HG02943 (cell line): ENCODE results near the gene DDX1.
"Not testable (repeated sequence)": the region's sequence is repeated elsewhere in the genome, so short reads cannot be mapped to it uniquely, and the experiment has no call there.

Source experiments
- ATAC-seq: cut with Tn5 transposase; IDR thresholded peaks from one replicate; pipeline ENCODE4 v1.9.1; 2021; ENCODE audit warnings: mild to moderate bottlenecking, low read depth, moderate library complexity; ENCODE audit not compliant: unreplicated experiment

The DDX1 gene

DNA sequence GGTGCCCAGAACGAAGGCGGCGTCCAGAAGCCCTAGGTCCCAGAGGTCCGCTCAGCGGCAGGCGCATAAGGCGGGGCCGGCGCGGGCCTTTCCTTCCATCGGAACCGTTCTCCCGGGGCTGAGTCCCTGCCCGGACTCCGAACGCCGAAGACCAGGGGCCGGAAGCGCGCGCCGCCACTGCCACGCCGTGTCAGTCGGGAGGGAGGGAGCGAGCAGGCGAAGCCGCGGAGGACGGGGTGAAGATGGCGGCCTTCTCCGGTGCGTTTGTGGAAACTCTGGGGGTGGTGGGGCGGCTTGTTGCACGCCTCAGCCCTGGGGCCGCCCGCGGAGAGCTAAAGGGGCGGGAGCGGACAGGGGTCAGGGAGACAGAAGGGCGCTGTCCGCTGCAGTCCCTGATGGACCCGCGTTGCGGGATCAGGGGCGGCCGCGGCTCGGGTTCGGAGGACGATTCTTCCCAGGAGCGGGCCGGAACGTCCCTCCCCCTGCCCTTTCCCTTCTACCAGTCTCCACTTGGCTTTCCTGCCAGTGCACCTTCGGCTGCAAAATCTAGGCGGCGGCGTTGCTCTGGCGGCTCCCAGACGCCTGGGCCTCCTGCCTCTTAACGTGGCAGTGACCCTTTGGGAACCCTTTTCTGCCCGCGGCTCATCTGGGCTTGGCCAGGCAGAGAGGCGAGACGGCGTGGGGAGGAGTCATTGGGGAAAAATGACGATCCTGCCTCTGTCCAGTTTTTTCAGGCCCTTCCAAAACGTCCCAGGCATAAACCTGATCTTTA, at the start of gene DDX1:
TSS of gene DDX1 (plus strand) at position 177 of the 772 bp plus-strand sequence. CDS start at position 243, 66 bp downstream.
- peak; percentile 96 for ATAC-seq

DNA sequence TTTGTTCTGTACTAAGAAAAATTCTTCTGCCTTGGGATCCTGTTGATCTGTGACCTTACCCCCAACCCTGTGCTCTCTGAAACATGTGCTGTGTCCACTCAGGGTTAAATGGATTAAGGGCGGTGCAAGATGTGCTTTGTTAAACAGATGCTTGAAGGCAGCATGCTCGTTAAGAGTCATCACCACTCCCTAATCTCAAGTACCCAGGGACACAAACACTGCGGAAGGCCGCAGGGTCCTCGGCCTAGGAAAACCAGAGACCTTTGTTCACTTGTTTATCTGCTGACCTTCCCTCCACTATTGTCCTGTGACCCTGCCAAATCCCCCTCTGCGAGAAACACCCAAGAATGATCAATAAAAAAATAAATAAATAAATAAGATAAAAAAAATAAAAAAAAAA, 49.4 kb upstream of the DDX1 start:
- not testable (repeated sequence) for ATAC-seq

DNA sequence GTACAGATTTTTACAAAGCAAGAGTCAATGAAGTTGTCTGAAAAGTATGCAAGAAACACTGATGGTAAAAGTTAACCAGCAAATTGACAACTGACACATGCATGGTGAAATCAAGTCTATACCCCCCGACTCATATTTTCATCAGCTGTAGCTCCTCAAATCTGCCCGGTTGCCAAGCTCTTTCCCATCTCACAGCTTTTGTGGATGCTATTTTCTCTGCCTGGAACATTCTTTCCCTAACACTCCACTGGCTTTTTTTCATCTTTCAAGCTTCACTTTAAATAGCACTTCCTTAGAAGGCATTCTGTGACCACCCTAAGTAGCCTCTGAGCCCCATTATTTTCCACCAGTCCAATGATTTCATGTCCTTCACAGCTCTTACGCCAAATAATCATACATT, 48.6 kb upstream of the DDX1 start:
- ATAC-seq = no peak

DNA sequence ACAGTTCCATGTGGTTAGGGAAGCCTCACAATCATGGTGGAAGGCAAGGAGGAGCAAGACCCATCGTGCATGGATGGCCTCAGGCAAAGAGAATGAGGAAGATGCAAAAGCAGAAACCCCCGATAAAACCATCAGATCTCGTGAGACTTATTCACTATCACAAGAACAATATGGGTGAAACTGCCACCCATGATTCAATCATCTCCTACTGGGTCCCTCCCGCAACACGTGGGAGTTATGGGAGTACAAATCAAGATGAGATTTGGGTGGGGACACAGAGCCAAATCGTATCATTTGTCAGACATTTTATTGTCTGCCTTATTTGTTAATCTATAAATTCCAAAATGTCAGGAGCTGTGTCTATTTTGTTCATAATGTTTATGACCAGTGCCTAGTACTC, 48.1 kb upstream of the DDX1 start:
- ATAC-seq = no peak

DNA sequence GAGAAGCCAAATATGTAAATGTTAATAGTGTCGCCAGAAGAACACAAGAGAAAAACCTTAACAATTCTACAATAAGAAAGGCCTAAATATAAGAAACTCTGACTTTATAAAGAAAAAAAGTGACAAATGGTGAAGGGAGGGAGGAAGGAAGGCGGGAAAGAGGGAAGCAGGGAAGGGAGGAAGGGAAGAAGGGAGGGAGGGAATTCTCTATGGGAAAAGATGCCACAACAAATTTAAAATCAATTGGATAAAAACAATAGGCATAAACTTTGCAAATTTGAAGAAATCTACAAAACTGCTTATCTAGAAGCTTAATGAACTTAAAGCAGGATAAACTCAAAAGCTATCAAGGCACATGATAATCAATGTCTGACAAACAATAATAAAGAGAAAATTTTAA, 47.4 kb upstream of the DDX1 start:
- no peak for ATAC-seq

DNA sequence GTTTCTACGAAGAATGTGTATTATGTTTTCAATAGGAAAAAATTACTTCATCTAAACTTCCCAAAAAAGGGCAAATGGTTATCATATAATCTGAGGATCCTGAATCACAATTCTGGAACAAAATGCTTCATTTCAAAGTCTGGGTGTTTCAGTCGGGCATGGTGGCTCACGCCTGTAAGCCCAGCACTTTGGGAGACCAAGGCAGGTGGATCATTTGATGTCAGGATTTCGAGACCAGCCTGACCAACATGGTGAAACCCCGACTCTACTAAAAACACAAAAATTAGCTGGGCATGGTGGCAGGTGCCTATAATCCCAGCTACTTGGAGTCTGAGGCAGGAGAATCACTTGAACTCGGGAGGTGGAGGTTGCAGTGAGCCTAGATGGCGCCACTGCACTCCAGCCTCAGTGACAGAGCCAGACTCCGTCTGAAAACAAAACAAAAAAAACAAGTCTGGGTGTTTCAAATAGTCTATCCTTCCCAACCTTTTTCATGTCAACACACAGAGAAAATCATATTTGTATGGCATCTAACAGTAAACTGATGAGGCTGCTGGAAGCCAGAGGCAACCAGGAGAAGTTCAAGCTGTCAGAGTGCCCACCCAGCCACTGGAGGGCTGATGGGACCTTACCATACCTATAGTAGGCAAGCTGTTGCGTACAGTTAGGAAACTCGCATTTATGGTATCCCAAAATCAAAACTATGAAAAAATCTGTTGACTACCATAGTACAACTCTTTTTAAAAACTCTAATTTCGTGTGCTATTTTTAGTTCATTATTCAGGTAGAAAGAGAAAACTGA, 45.2 kb upstream of the DDX1 start:
- no peak for ATAC-seq

DNA sequence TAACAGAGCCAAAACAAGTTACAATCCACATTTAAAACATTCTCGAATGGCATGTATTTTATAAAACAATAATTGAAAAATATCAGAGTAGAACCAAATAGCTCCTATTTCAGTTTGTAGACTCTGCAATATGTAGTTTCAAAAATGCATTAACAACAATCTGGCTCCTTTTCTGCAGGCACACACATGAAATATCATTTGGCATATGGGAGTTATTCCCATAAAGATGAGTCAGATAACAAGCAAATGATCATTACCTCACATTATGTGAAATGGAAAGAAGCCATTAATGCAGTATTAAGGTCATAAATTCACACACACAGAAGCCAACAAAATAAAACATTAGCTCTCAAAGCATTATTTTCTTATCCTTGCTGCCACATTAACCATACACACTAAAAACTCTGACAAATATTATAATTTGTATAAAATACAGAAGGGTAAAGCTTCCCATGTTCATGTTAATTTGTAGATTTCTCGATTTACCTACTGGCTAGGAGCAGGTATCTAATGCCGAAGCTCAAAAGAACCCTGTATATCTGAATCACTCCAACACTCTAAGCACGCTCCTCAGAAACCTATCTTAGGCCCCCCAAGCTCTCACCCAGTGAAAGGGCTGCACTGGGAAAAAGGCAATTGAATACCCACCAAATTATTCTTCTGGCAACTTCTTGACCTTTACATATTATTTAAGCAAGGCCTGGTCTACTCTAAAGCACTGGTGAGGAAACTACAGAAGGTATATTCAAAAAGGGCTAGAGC, 44.4 kb upstream of the DDX1 start:
- ATAC-seq = no peak

DNA sequence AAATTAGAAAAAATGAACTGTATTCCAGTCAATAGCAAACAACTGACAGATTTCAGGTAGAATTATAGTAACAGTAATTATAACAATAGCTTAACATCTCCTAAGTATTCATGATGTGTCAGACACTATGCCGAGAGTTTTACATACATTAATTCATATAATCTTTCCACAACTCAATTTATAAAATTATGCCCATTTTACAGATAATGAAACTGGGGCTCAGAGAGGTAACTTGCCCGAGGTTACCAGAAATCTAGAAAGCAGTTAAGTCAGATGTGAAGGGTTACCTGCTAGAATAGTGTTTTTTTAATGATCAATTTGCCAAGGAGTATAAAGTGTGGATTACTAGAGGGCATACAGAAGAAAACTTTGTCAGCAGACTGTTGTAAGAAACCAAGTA, 42.7 kb upstream of the DDX1 start:
- no peak for ATAC-seq

DNA sequence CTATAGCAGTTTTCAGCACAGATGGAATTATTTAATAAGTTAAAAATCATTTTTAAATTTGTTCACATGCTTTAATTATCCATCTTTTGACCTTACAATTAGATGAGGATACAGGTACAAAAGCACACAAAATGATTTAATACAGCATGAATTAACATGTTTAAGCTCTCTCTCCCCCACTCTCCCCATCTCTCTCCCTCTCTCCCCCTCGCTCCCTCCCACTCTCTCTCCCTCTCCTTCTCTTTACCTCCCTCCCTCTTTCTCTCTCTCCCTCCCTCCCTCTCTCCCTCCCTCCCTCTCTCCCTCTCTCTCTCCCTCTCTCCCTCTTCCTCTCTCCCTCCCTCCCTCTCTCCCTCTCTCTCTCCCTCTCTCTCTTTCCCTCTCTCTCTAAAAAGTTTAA, 38.1 kb upstream of the DDX1 start:
- no peak for ATAC-seq

DNA sequence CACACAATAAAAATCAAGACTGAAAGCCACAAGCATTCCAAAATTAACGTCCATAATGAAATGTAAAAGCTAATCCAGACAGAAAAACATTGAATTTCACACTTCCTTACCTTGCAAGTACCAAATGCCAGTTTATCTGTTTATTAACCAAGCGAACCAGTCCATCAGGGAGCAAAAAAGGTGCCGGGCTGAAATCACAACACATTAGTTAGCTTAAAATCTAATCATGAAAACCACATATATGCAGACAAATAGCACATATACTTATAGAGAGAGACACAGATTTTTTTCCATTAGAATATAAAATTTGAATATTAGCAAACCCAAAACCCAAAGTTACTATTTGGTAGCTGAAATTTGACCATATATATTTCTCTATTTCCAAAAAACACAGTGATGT, 37.7 kb upstream of the DDX1 start:
- ATAC-seq = no peak

DNA sequence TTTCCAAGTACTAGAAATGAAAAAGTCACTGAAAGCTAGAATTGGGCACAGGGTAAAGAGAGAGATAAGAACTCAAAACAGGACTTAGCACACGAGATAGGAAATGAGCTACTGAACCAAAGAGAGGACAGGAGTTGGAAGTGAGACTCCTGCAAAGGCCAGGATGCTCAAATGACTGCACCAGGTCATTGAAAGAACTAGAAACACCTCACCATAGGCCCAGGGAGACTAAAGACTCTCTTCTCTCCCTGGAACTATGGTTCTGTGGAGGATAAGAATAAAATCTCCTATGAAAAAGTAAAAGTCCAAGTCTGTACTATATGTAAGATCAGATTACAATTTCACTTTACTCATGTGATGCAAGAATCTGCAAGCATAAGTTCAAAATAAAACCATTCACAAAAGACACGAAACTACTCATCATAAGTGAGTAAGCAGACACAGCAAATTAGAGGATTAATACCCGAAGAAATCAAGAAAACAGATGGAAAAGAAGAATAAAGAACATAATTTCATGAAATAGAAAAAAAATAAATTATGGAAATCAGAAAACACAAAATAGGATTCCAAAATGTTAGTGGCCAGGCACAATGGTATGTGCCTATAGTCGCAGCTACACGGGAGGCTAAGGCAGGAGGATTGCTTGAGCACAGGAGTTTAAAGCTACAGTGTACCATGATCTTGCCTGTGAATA, 37.0 kb upstream of the DDX1 start:
- no peak for ATAC-seq

DNA sequence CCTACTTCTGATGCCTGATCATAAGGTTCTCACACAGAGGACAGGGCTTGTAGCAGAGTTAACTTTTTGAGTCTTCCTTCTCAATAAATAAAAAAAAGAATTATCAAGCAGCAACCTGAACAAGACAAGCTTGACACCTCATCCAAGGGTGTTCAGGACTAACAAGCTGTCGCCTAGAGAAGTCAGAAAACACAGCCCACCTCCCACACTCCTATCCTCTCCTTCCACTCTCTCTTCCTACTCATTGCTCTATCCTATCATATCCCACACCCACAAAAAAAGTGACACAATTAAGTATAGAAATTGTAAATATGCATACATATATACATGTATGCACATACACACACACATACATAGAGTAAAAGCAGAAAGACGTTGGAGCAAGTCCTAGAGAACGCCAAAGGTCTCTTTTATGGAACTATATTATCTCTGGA, 35.9 kb upstream of the DDX1 start:
- no peak for ATAC-seq

DNA sequence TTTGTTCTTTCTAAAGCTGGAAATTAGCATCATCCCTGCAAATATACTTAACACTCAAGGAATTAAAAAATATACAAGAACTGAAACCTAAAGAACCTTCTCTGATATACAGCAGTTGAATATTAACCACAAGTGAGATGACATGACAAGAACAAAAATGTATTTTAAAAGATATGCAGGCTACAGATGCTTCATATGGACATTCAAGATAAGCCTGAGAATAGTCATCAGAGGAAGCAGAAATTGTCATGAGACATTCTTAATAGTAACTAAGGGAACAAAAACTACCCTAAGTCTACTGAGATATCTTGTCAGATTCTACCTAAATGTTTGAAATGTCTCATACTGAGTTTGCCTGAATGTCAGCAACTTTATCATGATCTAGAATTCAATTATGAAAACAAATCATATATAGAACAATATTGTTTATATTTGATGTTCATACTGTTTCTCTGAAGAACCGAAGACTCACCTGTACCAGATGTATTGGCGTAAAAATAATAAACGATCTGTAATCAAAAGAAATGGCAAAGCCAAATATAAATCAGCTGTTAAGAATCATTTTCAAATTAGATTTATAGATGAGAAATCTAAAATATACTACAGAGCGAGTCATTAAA, 35.2 kb upstream of the DDX1 start:
- no peak for ATAC-seq

DNA sequence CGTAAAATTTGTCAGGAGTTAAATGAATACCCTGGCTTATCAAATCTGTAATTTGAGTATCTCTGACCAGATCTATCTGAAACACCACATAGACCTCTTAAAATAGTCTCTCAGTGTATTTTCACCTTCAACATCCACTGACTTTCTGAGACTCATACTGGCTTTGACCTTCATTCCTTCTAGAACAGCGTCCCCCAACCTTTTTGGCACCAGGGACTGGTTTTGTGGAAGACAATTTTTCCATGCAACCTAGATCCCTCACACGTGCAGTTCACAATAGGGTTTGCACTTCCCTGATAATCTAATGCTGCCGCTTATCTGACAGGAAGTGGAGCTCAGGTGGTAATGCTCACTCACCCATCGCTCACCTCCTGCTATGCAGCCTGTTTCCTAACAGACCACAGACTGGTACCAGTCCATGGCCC, 33.8 kb upstream of the DDX1 start:
- no peak for ATAC-seq

DNA sequence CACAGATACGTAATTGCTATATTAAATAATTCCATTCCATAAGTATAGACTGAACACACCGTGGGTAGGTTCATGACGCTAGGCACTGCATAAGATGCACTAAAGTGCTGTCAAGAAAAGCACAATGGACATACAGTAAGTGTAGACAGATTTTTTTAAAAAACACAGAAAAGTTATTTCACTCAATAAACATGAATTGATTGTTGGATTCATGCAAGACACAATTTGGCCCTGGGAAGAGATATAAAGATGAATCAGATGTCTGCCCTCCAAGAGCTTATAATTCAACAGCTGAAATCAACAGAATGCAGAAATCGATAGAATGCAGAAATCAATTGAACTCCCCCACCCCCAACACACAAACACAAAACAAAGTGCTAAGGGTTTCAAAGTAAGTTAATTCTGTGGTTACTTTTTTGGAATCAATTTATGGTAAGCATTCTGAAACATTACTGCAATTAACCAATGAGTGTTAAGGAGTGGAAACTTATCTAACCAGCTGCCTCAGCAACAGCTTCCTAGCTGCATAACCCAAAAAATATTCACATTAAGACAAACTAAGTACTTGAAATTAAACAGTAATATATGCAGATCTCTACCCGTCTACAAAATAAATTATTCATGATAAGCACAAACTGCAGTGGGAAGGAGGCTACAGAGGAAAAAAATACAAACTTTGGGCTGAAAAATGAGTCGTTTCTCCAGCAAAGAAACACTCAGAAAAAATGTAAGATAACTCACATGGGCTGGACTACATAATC, 32.1 kb upstream of the DDX1 start:
- no peak for ATAC-seq

DNA sequence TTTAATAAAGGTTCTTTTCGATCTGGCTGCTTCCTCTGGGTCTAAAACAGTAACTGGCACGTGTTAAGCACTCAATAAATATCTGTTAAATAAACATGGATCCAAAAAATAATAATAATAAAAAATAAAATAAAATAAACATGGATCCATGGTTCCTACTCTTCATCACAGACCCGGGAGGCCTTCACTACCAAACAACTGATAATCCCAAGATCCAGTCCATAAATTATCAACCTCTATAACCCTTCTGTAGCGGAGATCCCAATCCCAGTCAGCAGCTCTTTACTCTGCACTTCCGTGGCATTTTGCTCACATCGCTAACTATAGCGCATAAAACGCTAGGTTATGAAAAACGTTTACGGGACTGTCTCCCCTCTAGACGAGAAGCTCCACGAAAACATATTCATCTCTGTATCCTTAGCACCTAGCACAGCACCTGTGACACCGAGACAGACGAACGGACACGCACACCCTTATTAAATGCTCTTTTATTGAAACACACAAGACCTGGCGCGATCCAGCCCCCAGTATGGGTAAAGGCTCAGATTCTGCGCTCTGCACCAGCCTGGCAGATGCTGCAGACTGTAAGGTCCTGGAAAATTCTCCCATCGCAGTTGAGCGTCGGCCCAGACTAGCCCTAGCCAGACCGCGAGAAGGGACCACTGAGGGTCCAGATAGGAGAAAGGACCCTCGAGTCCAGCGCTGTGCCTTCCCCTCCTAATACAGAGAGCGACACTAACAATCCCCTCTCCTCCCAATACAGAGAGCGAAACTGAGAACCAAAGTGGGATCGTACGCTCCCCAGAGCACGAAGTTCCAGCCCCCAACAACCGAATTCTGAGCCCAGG, 31.3 kb upstream of the DDX1 start:
- peak; percentile 48 for ATAC-seq

DNA sequence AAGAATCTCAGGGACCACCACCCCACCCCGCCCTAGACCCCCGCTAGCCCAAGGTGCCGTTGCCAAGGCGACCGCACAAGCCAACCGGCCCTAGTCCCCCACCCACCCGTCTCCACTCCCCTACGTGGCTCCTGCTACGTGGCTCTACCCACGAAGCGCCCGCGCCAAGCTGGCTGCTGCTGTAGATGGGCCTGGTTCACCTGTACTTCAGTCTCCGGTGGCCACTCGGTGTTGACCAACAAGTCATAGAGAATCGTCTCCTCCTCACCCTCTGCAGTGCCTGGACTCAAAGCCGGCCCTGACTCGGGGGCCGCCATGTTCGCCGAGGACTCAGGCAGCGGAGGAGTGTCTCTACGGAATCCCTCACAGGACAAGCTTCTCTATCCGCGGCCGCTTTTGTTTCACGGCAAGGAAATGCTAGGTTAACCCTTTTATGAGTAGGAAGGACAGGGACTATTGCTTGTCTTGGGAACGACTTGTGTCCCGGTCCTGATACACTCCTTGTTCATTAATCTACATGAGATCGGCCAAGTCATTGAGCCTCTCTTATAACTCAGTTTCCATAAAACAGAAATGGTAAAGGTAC, 30.6 kb upstream of the DDX1 start, which contains the start of gene NBAS:
TSS of gene NBAS (minus strand) at position 347 of the 586 bp plus-strand sequence. CDS start at position 317, 30 bp downstream.
- peak; percentile 90 for ATAC-seq
